Karpas-422 (cell line): Measurements from ENCODE around the gene CDKAL1. TPM values are rescaled to one million over a fixed set of nuclear protein-coding genes. Genes with fewer than 3 reads are reported as not detected.
"Not testable (repeated sequence)": the region's sequence is repeated elsewhere in the genome, so short reads cannot be mapped to it uniquely, and the experiment has no call there.

Experiments used
- DNase-seq: peaks from one replicate; pipeline ENCODE4 v3.0.0-alpha.2; 2015
- H2AFZ ChIP-seq: fragments of 200-600 bp; sonication (generic); 2 replicates; pipeline ENCODE4 v1.6.1; 2014; ENCODE audit warnings: antibody characterized with exemption, low read length, mixed read lengths
- H3K27ac ChIP-seq: fragments of 200-600 bp; sonication (generic); 2 replicates; pipeline ENCODE4 v1.5.1; 2014; ENCODE audit warnings: mild to moderate bottlenecking, low read length, moderate library complexity
- H3K27me3 ChIP-seq: fragments of 200-600 bp; sonication (generic); 2 replicates; pipeline ENCODE4 v1.6.1; 2014; ENCODE audit warnings: low read length, mixed read lengths
- H3K36me3 ChIP-seq: fragments of 200-600 bp; sonication (generic); 2 replicates; pipeline ENCODE4 v1.6.1; 2014; ENCODE audit warnings: low read length, mixed read lengths; ENCODE audit not compliant: insufficient read depth
- H3K4me1 ChIP-seq: fragments of 200-600 bp; sonication (generic); 2 replicates; pipeline ENCODE4 v1.6.1; 2014; ENCODE audit warnings: mild to moderate bottlenecking, low read length, mixed read lengths
- H3K4me2 ChIP-seq: fragments of 200-600 bp; sonication (generic); 2 replicates; pipeline ENCODE4 v1.6.1; 2014; ENCODE audit warnings: low read length, low read depth, mild to moderate bottlenecking; ENCODE audit not compliant: poor library complexity, severe bottlenecking
- H3K4me3 ChIP-seq: fragments of 200-600 bp; sonication (generic); 2 replicates; pipeline ENCODE4 v1.5.1; 2014; ENCODE audit warnings: mild to moderate bottlenecking, antibody characterized with exemption, low read length, mixed read lengths
- H3K79me2 ChIP-seq: fragments of 200-600 bp; sonication (generic); 2 replicates; pipeline ENCODE4 v1.6.1; 2014; ENCODE audit warnings: mild to moderate bottlenecking, low read length, mixed read lengths
- H3K9ac ChIP-seq: fragments of 200-600 bp; sonication (generic); 2 replicates; pipeline ENCODE4 v1.6.0; 2014; ENCODE audit warnings: low read length
- H3K9me2 ChIP-seq: fragments of 200-600 bp; sonication (generic), shearing (Covaris generic); replicated peaks from 2 replicates; pipeline ENCODE4 v1.6.0; 2014; ENCODE audit warnings: mild to moderate bottlenecking, low read length, moderate library complexity; ENCODE audit not compliant: insufficient read depth
- H3K9me3 ChIP-seq: fragments of 300-700, 200-600 bp; sonication (generic); 2 replicates; pipeline ENCODE4 v1.6.1; 2014; ENCODE audit warnings: low read length, mixed read lengths
- H4K20me1 ChIP-seq: fragments of 200-600 bp; sonication (generic); 2 replicates; pipeline ENCODE4 v1.6.1; 2014; ENCODE audit warnings: mild to moderate bottlenecking, antibody characterized with exemption, low read length, low read depth; ENCODE audit not compliant: insufficient read depth
- total RNA-seq: library from RNA; depleted of rRNA; stranded (reverse); fragments of >200 nt; shearing (Covaris generic); gene quantifications from 2 replicates; pipeline ENCODE4 v1.2.3, GENCODE V29; 2014; ENCODE audit warnings: low replicate concordance

CDKAL1 gene
- total RNA-seq, 1 experiment from 2014 or later, result 23.7 TPM

DNA sequence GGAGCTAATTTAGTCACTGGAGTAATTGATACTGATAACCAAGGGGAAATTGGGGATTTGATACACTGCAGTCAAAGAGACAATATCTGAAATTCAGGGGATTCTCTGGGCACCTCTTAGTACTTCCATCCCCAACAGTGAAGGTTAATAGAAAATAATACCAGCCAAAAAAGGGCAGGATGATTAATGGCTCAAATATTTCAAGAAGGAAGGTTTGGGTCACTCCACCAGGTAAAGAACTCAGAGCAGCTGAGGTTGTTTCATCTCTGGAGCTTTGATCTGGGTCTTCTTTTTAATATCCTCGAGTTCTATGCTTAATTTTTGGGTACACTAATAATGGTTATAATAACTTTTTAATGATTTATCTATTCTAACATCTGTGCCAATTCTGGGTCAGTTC is 70.8 kb downstream of the CDKAL1 start:
- peaks cover 30% of the 10 kb centered on the region for H3K79me2 ChIP-seq
- no peaks in the 10 kb centered on the region for H3K9me3 ChIP-seq
- H4K20me1 ChIP-seq, result no peaks in the 10 kb centered on the region
- no peak for DNase-seq
- H2AFZ ChIP-seq, result no peak overlapping the region
- no peaks in the 10 kb centered on the region for H3K4me1 ChIP-seq
- no peaks in the 10 kb centered on the region for H3K36me3 ChIP-seq
- H3K4me3 ChIP-seq, result no peak overlapping the region
- H3K27me3 ChIP-seq, result no peaks in the 10 kb centered on the region
- no peaks in the 10 kb centered on the region for H3K9me2 ChIP-seq
- H3K4me2 ChIP-seq, result no peak overlapping the region
- no peak overlapping the region for H3K27ac ChIP-seq
- no peak overlapping the region for H3K9ac ChIP-seq

DNA sequence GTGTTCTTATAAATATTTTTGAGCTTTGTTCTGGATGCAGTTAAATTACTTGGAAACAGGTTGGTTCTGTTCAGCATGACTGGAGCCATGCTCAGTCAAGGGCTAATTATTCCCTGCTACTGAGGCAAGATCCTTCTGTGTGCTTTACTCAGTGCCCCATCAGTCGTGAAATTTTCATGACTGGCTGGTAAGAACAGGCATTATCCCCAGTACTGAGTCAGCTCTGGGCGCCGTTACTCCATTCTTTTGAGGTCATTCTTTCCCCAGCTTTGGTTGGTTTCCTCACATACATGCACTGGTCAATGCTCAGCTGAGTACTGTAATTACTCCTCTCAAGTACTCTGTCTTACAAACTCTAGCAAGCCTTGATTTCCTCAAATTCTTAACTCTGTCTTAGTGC is 71.3 kb downstream of the CDKAL1 start:
- Histone ChIP-seq H3K4me1 (no peaks in the 10 kb centered on the region), H3K27me3 (no peaks in the 10 kb centered on the region), H3K4me3 (no peak overlapping the region), H3K9me2 (no peaks in the 10 kb centered on the region), H3K9ac (no peak overlapping the region), H3K27ac (no peak overlapping the region), H3K9me3 (no peaks in the 10 kb centered on the region), H2AFZ (no peak overlapping the region), H4K20me1 (no peaks in the 10 kb centered on the region), H3K36me3 (no peaks in the 10 kb centered on the region), H3K79me2 (peaks cover 30% of the 10 kb centered on the region), H3K4me2 (no peak overlapping the region)
- DNase-seq, result no peak

DNA sequence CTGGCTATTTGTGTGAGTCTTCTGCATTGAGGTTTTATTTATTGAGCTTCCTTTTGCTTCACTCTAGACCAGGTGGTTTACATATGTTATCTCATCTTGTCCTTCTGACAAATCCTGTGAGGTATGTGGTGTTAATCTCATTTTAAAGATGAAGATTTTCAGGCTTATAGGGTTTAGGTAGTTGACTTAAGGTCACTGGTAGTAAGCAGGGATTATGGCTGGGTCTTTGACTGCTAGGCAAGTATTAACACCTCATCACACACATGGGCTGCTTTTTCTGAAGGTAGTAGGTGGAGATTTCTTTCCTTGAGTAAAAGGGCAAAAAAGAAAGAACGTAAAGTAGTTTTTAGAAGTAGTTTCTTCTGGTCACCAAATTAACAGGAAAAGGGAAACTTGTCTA is 72.6 kb downstream of the CDKAL1 start:
- no peak overlapping the region for H3K27ac ChIP-seq
- no peaks in the 10 kb centered on the region for H4K20me1 ChIP-seq
- no peaks in the 10 kb centered on the region for H3K36me3 ChIP-seq
- H2AFZ ChIP-seq, result no peak overlapping the region
- H3K27me3 ChIP-seq, result no peaks in the 10 kb centered on the region
- H3K4me3 ChIP-seq, result no peak overlapping the region
- H3K9me2 ChIP-seq, result no peaks in the 10 kb centered on the region
- H3K9ac ChIP-seq, result no peak overlapping the region
- peaks cover 2% of the 10 kb centered on the region for H3K4me1 ChIP-seq
- no peak for DNase-seq
- no peak overlapping the region for H3K4me2 ChIP-seq
- H3K79me2 ChIP-seq, result peaks cover 38% of the 10 kb centered on the region
- no peaks in the 10 kb centered on the region for H3K9me3 ChIP-seq

DNA sequence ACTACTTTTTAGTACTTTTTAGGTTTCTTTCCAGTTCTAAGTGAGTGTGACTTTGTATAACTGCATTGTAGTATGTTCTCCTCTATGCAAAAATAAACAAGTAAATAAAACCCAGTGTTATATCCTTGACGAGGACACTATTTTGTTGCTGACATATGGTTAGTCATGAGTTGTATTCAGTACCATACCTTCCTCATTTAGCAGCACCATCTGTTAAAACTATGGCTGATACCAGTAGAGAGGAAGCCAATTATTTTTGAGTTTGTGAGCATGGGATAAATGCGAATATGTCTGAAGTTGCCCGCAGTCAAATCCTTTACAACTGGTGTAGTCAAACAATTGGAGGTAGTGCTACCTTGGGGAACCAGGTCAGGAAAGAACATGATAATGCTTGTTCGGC is 74.1 kb downstream of the CDKAL1 start:
- H4K20me1 ChIP-seq, result no peaks in the 10 kb centered on the region
- H3K4me2 ChIP-seq, result no peak overlapping the region
- H3K27me3 ChIP-seq, result no peaks in the 10 kb centered on the region
- H3K9ac ChIP-seq, result no peak overlapping the region
- no peak overlapping the region for H2AFZ ChIP-seq
- peaks cover 41% of the 10 kb centered on the region for H3K79me2 ChIP-seq
- no peaks in the 10 kb centered on the region for H3K9me2 ChIP-seq
- DNase-seq, result no peak
- H3K36me3 ChIP-seq, result no peaks in the 10 kb centered on the region
- no peak overlapping the region for H3K27ac ChIP-seq
- no peak overlapping the region for H3K4me3 ChIP-seq
- no peaks in the 10 kb centered on the region for H3K9me3 ChIP-seq
- H3K4me1 ChIP-seq, result peaks cover 11% of the 10 kb centered on the region

DNA sequence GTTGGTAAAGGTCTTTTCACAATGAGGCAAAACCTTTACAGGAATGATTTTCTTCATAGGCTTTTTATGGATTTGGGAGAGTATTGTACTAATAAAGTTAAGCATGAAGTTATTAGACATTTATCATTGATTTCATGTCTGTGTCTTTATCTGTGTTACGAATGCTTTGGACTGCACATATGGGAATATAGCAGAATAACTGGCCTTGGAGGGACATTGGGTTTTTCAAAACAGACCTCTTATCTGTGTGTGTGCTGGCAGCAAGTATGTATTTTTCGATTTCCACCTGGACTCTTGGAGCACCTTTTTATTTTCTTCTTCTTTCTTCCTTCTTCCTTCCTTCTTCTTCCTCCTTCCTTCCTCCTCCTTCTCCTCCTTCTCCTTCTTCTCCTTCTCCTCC is 74.6 kb downstream of the CDKAL1 start:
- Histone ChIP-seq H3K79me2 (peaks cover 40% of the 10 kb centered on the region), H3K27me3 (no peaks in the 10 kb centered on the region), H3K9me2 (no peaks in the 10 kb centered on the region), H3K9me3 (no peaks in the 10 kb centered on the region), H3K27ac (no peak overlapping the region), H4K20me1 (no peaks in the 10 kb centered on the region), H3K9ac (no peak overlapping the region), H3K4me3 (no peak overlapping the region), H3K36me3 (no peaks in the 10 kb centered on the region), H3K4me2 (no peak overlapping the region), H2AFZ (no peak overlapping the region), H3K4me1 (peaks cover 11% of the 10 kb centered on the region)
- no peak for DNase-seq

DNA sequence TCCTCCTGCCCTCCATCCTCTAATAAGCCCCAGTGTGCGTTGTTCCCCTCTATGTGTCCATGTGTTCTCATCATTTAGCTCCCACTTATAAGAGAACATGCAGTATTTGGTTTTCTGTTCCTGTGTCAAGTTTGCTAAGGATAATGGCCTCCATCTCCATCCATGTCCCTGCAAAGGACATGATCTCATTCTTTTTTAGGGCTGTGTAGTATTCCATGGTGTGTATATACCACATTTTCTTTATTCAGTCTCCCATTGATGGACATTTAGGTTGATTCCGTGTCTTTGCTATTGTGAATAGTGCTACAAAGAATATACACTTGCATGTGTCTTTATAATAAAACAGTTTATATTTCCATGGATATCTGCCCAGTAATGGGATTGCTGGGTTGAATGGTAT is 75.7 kb downstream of the CDKAL1 start:
- not testable (repeated sequence) for H3K9ac ChIP-seq, H3K4me3 ChIP-seq, H3K4me2 ChIP-seq, H3K36me3 ChIP-seq, H4K20me1 ChIP-seq, DNase-seq, H3K27ac ChIP-seq, H3K9me3 ChIP-seq, H2AFZ ChIP-seq, H3K9me2 ChIP-seq, H3K27me3 ChIP-seq
- H3K79me2 ChIP-seq, result peaks cover 35% of the 10 kb centered on the region
- peaks cover 11% of the 10 kb centered on the region for H3K4me1 ChIP-seq

DNA sequence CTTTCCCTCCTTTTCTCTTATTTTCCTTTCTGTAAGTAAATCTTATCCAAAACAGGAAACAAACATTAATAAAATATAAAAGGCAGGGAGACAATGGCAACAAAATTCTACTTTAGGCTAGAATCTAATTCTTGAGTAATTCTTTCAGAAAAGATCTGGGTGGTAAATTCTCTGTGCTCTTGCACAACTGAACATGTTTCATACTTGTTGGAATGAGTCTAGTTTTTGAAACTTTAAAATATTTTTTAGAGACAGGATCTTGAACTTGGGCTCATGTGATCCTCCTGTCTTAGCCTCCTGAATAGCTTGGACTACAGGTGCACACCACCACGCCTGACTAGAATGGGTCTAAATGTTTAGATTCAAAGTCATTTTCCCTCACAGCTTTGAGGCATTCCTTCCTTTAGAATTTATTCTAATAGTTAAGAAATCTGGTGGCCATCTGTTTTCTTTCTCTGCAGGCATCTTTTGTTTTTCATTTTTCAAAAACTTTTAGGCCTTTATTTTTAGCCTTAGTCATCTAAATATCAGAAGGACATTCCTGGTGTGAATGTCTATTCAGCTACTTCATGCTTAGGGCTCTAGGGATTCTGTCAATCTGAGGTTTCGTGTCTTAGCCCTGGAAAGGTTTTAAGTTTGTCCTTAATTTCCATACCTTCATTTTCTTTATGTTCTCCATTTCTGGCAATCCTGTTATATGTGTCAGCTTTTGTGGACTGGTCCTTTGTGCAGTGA is 76.5 kb downstream of the CDKAL1 start:
- Histone ChIP-seq H4K20me1 (no peaks in the 10 kb centered on the region), H3K9ac (no peak overlapping the region), H3K27me3 (no peaks in the 10 kb centered on the region), H3K9me3 (no peaks in the 10 kb centered on the region), H3K9me2 (no peaks in the 10 kb centered on the region), H3K27ac (no peak overlapping the region), H2AFZ (no peak overlapping the region), H3K4me2 (no peak overlapping the region), H3K79me2 (peaks cover 28% of the 10 kb centered on the region), H3K4me1 (peaks cover 11% of the 10 kb centered on the region), H3K36me3 (peaks cover 3% of the 10 kb centered on the region; the same call in 1 of the 2 replicates), H3K4me3 (no peak overlapping the region)
- no peak for DNase-seq

DNA sequence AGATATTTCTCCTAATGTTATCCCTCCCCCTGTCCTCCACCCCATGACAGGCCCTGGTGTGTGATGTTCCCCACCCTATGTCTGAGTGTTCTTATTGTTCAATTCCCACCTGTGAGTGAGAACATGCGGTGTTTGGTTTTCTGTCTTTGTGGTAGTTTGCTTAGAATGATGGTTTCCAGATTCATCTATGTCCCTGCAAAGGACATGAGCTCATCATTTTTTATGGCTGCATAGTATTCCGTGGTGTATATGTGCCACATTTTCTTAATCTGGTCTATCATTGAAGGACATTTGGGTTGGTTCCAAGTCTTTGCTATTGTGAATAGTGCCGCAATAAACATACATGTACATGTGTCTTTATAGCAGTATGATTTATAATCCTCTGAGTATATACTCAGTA is 83.3 kb downstream of the CDKAL1 start:
- H3K79me2 ChIP-seq, result peaks cover 20% of the 10 kb centered on the region
- not testable (repeated sequence) for H3K27me3 ChIP-seq, H3K9me3 ChIP-seq, H4K20me1 ChIP-seq, H2AFZ ChIP-seq, H3K27ac ChIP-seq, H3K4me3 ChIP-seq, H3K36me3 ChIP-seq, H3K4me2 ChIP-seq, H3K9ac ChIP-seq, DNase-seq, H3K4me1 ChIP-seq, H3K9me2 ChIP-seq
